Measurements from ENCODE around the gene MAMSTR. TPM values are rescaled to one million over a fixed set of nuclear protein-coding genes. Genes with fewer than 3 reads are reported as not detected.
"Not testable (repeated sequence)": the region's sequence is repeated elsewhere in the genome, so short reads cannot be mapped to it uniquely, and the experiment has no call there.

The MAMSTR gene
- total RNA-seq, 1 donor from 2014 or later = 3.4 TPM

- Histone ChIP-seq H3K27ac (no peak overlapping the region), H3K27me3 (no peaks in the 10 kb centered on the region), H3K9me3 (no peaks in the 10 kb centered on the region), H3K36me3 (no peaks in the 10 kb centered on the region), H3K4me3 (no peak overlapping the region), H3K4me1 (peaks cover 2% of the 10 kb centered on the region)
- TF ChIP-seq POLR2A (IDR thresholded peaks at IDR 0.05) (no peak), POLR2AphosphoS5 (IDR thresholded peaks at IDR 0.05; ENCODE audit: insufficient read depth in 1 of 2, low read depth in 1 of 2) (no peak)
- TF ChIP-seq, protein P1, sequence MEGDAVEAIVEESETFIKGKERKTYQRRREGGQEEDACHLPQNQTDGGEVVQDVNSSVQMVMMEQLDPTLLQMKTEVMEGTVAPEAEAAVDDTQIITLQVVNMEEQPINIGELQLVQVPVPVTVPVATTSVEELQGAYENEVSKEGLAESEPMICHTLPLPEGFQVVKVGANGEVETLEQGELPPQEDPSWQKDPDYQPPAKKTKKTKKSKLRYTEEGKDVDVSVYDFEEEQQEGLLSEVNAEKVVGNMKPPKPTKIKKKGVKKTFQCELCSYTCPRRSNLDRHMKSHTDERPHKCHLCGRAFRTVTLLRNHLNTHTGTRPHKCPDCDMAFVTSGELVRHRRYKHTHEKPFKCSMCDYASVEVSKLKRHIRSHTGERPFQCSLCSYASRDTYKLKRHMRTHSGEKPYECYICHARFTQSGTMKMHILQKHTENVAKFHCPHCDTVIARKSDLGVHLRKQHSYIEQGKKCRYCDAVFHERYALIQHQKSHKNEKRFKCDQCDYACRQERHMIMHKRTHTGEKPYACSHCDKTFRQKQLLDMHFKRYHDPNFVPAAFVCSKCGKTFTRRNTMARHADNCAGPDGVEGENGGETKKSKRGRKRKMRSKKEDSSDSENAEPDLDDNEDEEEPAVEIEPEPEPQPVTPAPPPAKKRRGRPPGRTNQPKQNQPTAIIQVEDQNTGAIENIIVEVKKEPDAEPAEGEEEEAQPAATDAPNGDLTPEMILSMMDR (IDR thresholded peaks at IDR 0.05) = no peak
- no peak for DNase-seq (ENCODE audit: extremely low spot score in 2 of 2)
- intact Hi-C loops (cut with DNase I) = no loop called here
Measured at GRCh38 chr19:48680436-48681126, 38.9 kb downstream of the MAMSTR start.

DNA sequence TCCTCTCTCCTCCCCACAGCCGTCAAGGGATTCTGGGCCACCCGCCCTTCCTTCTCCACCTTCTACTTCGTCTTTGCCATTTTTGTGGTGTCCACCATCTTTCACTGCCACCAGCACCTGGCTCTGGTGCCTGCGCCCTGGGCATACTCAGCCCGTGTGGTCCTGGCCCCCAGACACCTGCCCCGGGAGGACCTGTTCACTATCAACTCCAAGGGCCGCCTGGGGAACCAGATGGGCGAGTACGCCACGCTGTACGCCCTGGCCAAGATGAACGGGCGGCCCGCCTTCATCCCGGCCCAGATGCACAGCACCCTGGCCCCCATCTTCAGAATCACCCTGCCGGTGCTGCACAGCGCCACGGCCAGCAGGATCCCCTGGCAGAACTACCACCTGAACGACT is 39.5 kb downstream of the MAMSTR start:
- intact Hi-C loops (cut with DNase I); H3K36me3 ChIP-seq; H3K27ac ChIP-seq; H3K9me3 ChIP-seq; H3K27me3 ChIP-seq; H3K4me3 ChIP-seq; DNase-seq (ENCODE audit: extremely low spot score in 2 of 2); H3K4me1 ChIP-seq: not testable (repeated sequence)

GRCh38 chr19:48678201-48678600 is 41.3 kb downstream of the MAMSTR start:
- no peaks in the 10 kb centered on the region for H3K27me3 ChIP-seq
- no peak for TF ChIP-seq POLR2AphosphoS5 (IDR thresholded peaks at IDR 0.05; ENCODE audit: insufficient read depth in 1 of 2, low read depth in 1 of 2)
- TF ChIP-seq POLR2A (IDR thresholded peaks at IDR 0.05) = no peak
- TF ChIP-seq, protein P1 (IDR thresholded peaks at IDR 0.05) = no peak
- H3K9me3 ChIP-seq = no peaks in the 10 kb centered on the region
- H3K36me3 ChIP-seq = no peaks in the 10 kb centered on the region
- intact Hi-C loops (cut with DNase I) = loop anchor here (10.0 kb wide), 1 partner anchor 57 kb away; no protein-coding TSS in a partner anchor
- peaks cover 10% of the 10 kb centered on the region for H3K4me1 ChIP-seq
- no peak overlapping the region for H3K4me3 ChIP-seq
- H3K27ac ChIP-seq = no peak overlapping the region
- DNase-seq (ENCODE audit: extremely low spot score in 2 of 2) = no peak

DNA sequence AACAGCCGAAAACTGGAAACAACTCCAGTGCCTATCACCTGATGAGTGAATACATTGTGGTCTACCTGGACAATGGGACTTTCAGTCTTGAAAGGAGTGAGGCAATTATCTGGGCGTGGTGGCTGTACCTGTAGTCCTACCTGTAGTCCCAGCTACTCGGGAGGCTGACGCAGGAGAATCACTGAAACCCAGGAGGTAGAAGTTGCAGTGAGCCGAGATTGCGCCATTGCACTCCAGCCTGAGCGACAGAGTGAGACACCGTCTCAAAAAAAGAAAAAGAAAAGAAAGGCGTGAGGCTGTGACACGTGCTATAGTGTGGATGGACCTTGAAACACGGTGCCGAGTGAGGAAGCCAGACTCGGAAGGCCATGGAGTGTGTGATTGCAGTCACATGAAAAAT is 42.6 kb downstream of the MAMSTR start:
- H3K27me3 ChIP-seq = no peaks in the 10 kb centered on the region
- intact Hi-C loops (cut with DNase I) = loop anchor here (10.0 kb wide), 1 partner anchor 58 kb away; no protein-coding TSS in a partner anchor
- DNase-seq (ENCODE audit: extremely low spot score in 2 of 2) = no peak
- H3K27ac ChIP-seq = no peak overlapping the region
- no peaks in the 10 kb centered on the region for H3K9me3 ChIP-seq
- TF ChIP-seq POLR2A (IDR thresholded peaks at IDR 0.05) (no peak), POLR2AphosphoS5 (IDR thresholded peaks at IDR 0.05; ENCODE audit: insufficient read depth in 1 of 2, low read depth in 1 of 2) (no peak)
- TF ChIP-seq, protein P1 (IDR thresholded peaks at IDR 0.05) = no peak
- H3K4me1 ChIP-seq = peaks cover 10% of the 10 kb centered on the region
- H3K4me3 ChIP-seq = no peak overlapping the region
- no peaks in the 10 kb centered on the region for H3K36me3 ChIP-seq

DNA sequence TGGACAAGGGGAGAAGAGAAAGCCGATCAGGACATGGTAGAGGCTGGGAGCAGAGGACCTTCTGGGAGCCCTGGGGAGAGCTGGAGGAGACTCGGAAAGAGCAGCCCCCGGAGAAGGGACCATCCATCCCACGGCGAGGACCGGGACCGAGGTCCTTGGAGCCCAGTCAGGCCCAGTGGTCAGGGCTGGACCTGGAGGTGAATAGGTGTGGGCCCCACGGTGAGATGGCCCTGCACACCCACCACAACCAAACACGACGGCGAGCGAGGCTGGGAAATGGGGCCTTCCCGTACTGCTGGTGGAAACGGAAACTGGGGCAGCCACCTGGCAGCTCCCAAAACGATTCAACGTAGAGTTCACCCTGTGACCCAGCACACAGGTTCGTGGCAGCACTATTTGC is 43.0 kb downstream of the MAMSTR start:
- Histone ChIP-seq H3K9me3 (no peaks in the 10 kb centered on the region), H3K27ac (no peak overlapping the region), H3K4me1 (peaks cover 10% of the 10 kb centered on the region), H3K4me3 (no peak overlapping the region), H3K36me3 (no peaks in the 10 kb centered on the region), H3K27me3 (no peaks in the 10 kb centered on the region)
- TF ChIP-seq POLR2AphosphoS5 (IDR thresholded peaks at IDR 0.05; ENCODE audit: insufficient read depth in 1 of 2, low read depth in 1 of 2) (no peak), POLR2A (IDR thresholded peaks at IDR 0.05) (no peak)
- TF ChIP-seq, protein P1 (IDR thresholded peaks at IDR 0.05) = no peak
- intact Hi-C loops (cut with DNase I) = loop anchor here (10.0 kb wide), 1 partner anchor 58 kb away; no protein-coding TSS in a partner anchor
- no peak for DNase-seq (ENCODE audit: extremely low spot score in 2 of 2)
